OCI-LY1 (cell line): Measurements from ENCODE around the gene LRRC25.

Experiments
- H2AFZ ChIP-seq: fragments of 200-600 bp; sonication (generic), shearing (Covaris generic); 2 replicates; pipeline ENCODE4 v1.6.0; 2014; ENCODE audit warnings: antibody characterized with exemption, mild to moderate bottlenecking, low read length
- H3F3A ChIP-seq: fragments of 200-600 bp; sonication (generic), shearing (Covaris generic); 2 replicates; pipeline ENCODE4 v1.6.0; 2014; ENCODE audit warnings: mild to moderate bottlenecking, antibody characterized with exemption, low read length, moderate library complexity; ENCODE audit not compliant: insufficient read depth
- H3K27ac ChIP-seq: fragments of 200-600 bp; sonication (generic); 2 replicates; pipeline ENCODE4 v1.5.1; 2014; ENCODE audit warnings: low read length, mixed run types, mild to moderate bottlenecking, low read depth; ENCODE audit not compliant: poor library complexity, severe bottlenecking
- H3K27me3 ChIP-seq: fragments of 200-600 bp; sonication (generic); 2 replicates; pipeline ENCODE4 v1.6.0; 2014; ENCODE audit warnings: antibody characterized with exemption, mild to moderate bottlenecking, low read length, moderate library complexity; ENCODE audit not compliant: insufficient read depth
- H3K36me3 ChIP-seq: fragments of 200-600 bp; sonication (generic); 2 replicates; pipeline ENCODE4 v1.6.1; 2014; ENCODE audit warnings: mild to moderate bottlenecking, antibody characterized with exemption, low read length, moderate library complexity, mixed read lengths; ENCODE audit not compliant: insufficient read depth
- H3K4me1 ChIP-seq: fragments of 200-600 bp; sonication (generic); 2 replicates; pipeline ENCODE4 v1.5.1; 2014; ENCODE audit warnings: mild to moderate bottlenecking, low read length, moderate library complexity; ENCODE audit not compliant: insufficient read depth, severe bottlenecking
- H3K4me2 ChIP-seq: fragments of 200-600 bp; sonication (generic), shearing (Covaris generic); 2 replicates; pipeline ENCODE4 v1.6.1; 2014; ENCODE audit warnings: low read length
- H3K4me3 ChIP-seq: fragments of 200-600 bp; sonication (generic); 2 replicates; pipeline ENCODE4 v1.5.1; 2014; ENCODE audit warnings: low read length, low read depth, mild to moderate bottlenecking, mixed read lengths; ENCODE audit not compliant: poor library complexity, severe bottlenecking
- H3K79me2 ChIP-seq: fragments of 200-600 bp; shearing (Covaris generic); 2 replicates; pipeline ENCODE4 v1.6.1; 2016; ENCODE audit warnings: mixed run types, low read length, mixed read lengths; ENCODE audit not compliant: insufficient read depth
- H3K9ac ChIP-seq: fragments of 200-600 bp; sonication (generic), shearing (Covaris generic); 2 replicates; pipeline ENCODE4 v1.6.1; 2014; ENCODE audit warnings: mild to moderate bottlenecking, low read length, mixed read lengths
- H3K9me2 ChIP-seq: fragments of 200-600 bp; sonication (generic), shearing (Covaris generic); 2 replicates; pipeline ENCODE4 v1.6.1; 2014; ENCODE audit warnings: low read depth, mild to moderate bottlenecking, low read length, mixed read lengths
- H3K9me3 ChIP-seq: fragments of 200-600 bp; shearing (Covaris generic); 2 replicates; pipeline ENCODE4 v1.6.1; 2014; ENCODE audit warnings: low read length, mixed read lengths
- H4K20me1 ChIP-seq: fragments of 200-600 bp; sonication (generic), shearing (Covaris generic); 2 replicates; pipeline ENCODE4 v1.6.0; 2016; ENCODE audit warnings: mild to moderate bottlenecking, low read length; ENCODE audit not compliant: insufficient read depth
- CTCF ChIP-seq: fragments of 200-600 bp; sonication (generic), shearing (Covaris generic); IDR thresholded peaks from 2 replicates; pipeline ENCODE4 v1.5.1; 2017; ENCODE audit warnings: mild to moderate bottlenecking, antibody characterized with exemption, low read length, moderate library complexity, mixed read lengths
- EZH2 ChIP-seq: fragments of 200-600 bp; sonication (generic), shearing (Covaris generic); IDR thresholded peaks from 2 replicates; pipeline ENCODE4 v1.8.0; 2017; ENCODE audit warnings: borderline replicate concordance, mixed run types, mild to moderate bottlenecking, antibody characterized with exemption, low read length, moderate library complexity, mixed read lengths

The LRRC25 gene

GRCh38 chr19:18421371-18421959, 24.0 kb upstream of the LRRC25 start:
- TF ChIP-seq EZH2: no peak
- no peak for TF ChIP-seq CTCF
- H2AFZ ChIP-seq: no peak overlapping the region
- H3K9me3 ChIP-seq: no peaks in the 10 kb centered on the region
- no peaks in the 10 kb centered on the region for H3F3A ChIP-seq
- no peaks in the 10 kb centered on the region for H3K27me3 ChIP-seq
- H3K9ac ChIP-seq: no peak overlapping the region
- no peak overlapping the region for H3K27ac ChIP-seq
- no peak overlapping the region for H3K4me2 ChIP-seq
- peaks cover 43% of the 10 kb centered on the region for H3K4me1 ChIP-seq
- H4K20me1 ChIP-seq: no peaks in the 10 kb centered on the region
- H3K9me2 ChIP-seq: no peaks in the 10 kb centered on the region
- no peak overlapping the region for H3K4me3 ChIP-seq
- H3K79me2 ChIP-seq: no peaks in the 10 kb centered on the region
- H3K36me3 ChIP-seq: no peaks in the 10 kb centered on the region

GRCh38 chr19:18420930-18421329, 23.5 kb upstream of the LRRC25 start:
- H3F3A ChIP-seq: no peaks in the 10 kb centered on the region
- H2AFZ ChIP-seq: no peak overlapping the region
- no peaks in the 10 kb centered on the region for H3K36me3 ChIP-seq
- no peak overlapping the region for H3K4me2 ChIP-seq
- no peaks in the 10 kb centered on the region for H3K79me2 ChIP-seq
- no peak overlapping the region for H3K27ac ChIP-seq
- H3K27me3 ChIP-seq: no peaks in the 10 kb centered on the region
- H3K9me3 ChIP-seq: no peaks in the 10 kb centered on the region
- no peak overlapping the region for H3K4me3 ChIP-seq
- no peaks in the 10 kb centered on the region for H4K20me1 ChIP-seq
- H3K9ac ChIP-seq: no peak overlapping the region
- no peaks in the 10 kb centered on the region for H3K9me2 ChIP-seq
- TF ChIP-seq EZH2 (no peak), CTCF (no peak)
- peaks cover 44% of the 10 kb centered on the region for H3K4me1 ChIP-seq

GRCh38 chr19:18419699-18420460, 22.5 kb upstream of the LRRC25 start:
- no peaks in the 10 kb centered on the region for H3K9me3 ChIP-seq
- no peaks in the 10 kb centered on the region for H3K27me3 ChIP-seq
- no peaks in the 10 kb centered on the region for H4K20me1 ChIP-seq
- H3F3A ChIP-seq: no peaks in the 10 kb centered on the region
- H3K4me3 ChIP-seq: peak overlapping the region; percentile 65
- no peak overlapping the region for H3K27ac ChIP-seq
- H3K79me2 ChIP-seq: no peaks in the 10 kb centered on the region
- H3K4me2 ChIP-seq: peak overlapping the region; percentile 85
- H3K36me3 ChIP-seq: no peaks in the 10 kb centered on the region
- peaks cover 44% of the 10 kb centered on the region for H3K4me1 ChIP-seq
- no peak for TF ChIP-seq CTCF
- TF ChIP-seq EZH2: no peak
- peak overlapping the region; percentile 60 for H3K9ac ChIP-seq
- no peaks in the 10 kb centered on the region for H3K9me2 ChIP-seq
- no peak overlapping the region for H2AFZ ChIP-seq
